Tibial artery (tissue), 4 donors: ENCODE results near the gene SLC6A6.

Experiments
- DNase-seq, 2 donors: peaks; one replicate each; pipeline ENCODE4 v3.0.0-alpha.2; 2019
- H3K27ac ChIP-seq, 2 donors: fragments of 200-600 bp; sonication (generic) in 1 of 2; 1 replicate in 1 of 2; 2 replicates in 1 of 2; pipeline ENCODE4 v1.5.1; 2018 to 2019; ENCODE audit warnings: mild to moderate bottlenecking in 1 of 2
- H3K27me3 ChIP-seq, 2 donors: fragments of 200-600 bp; sonication (generic) in 1 of 2; one replicate each; pipeline versions ENCODE4 v1.5.1 to v1.6.0; 2016 to 2019
- H3K36me3 ChIP-seq, 3 donors: fragments of 200-600 bp; sonication (generic) in 2 of 3; one replicate each; pipeline ENCODE4 v1.5.1; 2016 to 2019; ENCODE audit warnings: mild to moderate bottlenecking in 2 of 3
- H3K4me1 ChIP-seq, 4 donors: fragments of 200-600 bp; sonication (generic) in 2 of 4; 1 replicate in 3 of 4; 2 replicates in 1 of 4; pipeline ENCODE4 v1.5.1; 2016 to 2019
- H3K4me3 ChIP-seq, 2 donors: fragments of 200-600 bp; sonication (generic) in 1 of 2; 1 replicate in 1 of 2; 2 replicates in 1 of 2; pipeline ENCODE4 v1.5.1; 2018 to 2019; ENCODE audit warnings: mild to moderate bottlenecking in 2 of 2
- H3K9me3 ChIP-seq, 3 donors: fragments of 200-600 bp; sonication (generic) in 1 of 3; one replicate each; pipeline ENCODE4 v1.5.1; 2016 to 2019
- CTCF ChIP-seq, 2 experiments: fragments of 200-600 bp in 1 of 2; fragments of 450-650 bp in 1 of 2; IDR thresholded peaks; one replicate each; pipeline ENCODE4 v1.5.1; 2017 to 2019; ENCODE audit warnings: antibody characterized with exemption in 2 of 2, mild to moderate bottlenecking in 1 of 2, moderate library complexity in 1 of 2
- intact Hi-C: fragments of 100-400 bp; cut with DNase I; formaldehyde crosslinking; loops from one replicate; pipeline ENCODE4 v1.15.0; 2023; ENCODE audit warnings: low total_unique reads

The SLC6A6 gene

GRCh38 chr3:14519406-14519805 is 117.0 kb downstream of the SLC6A6 start:
- Histone ChIP-seq H3K27ac (no peak overlapping the region), H3K4me3 (no peak overlapping the region), H3K4me1 (peaks cover 0 to 29% (median 5%) of the 10 kb centered on the region in 4 donors), H3K36me3 (no peaks in the 10 kb centered on the region), H3K9me3 (no peaks in the 10 kb centered on the region), H3K27me3 (no peaks in the 10 kb centered on the region)
- intact Hi-C loops, result no loop called here
- no peak for TF ChIP-seq CTCF (IDR thresholded peaks at IDR 0.05)
- peak in 1 of 2 donors; percentile 38 for DNase-seq

- H3K27ac ChIP-seq, result no peak overlapping the region
- TF ChIP-seq CTCF (IDR thresholded peaks at IDR 0.05), result no peak
- DNase-seq, result peak in 1 of 2 donors; percentile 51
- H3K36me3 ChIP-seq, result no peaks in the 10 kb centered on the region
- peaks cover 0 to 35% (median 5%) of the 10 kb centered on the region in 4 donors for H3K4me1 ChIP-seq
- intact Hi-C loops, result no loop called here
- no peaks in the 10 kb centered on the region for H3K9me3 ChIP-seq
- no peak overlapping the region for H3K4me3 ChIP-seq
- H3K27me3 ChIP-seq, result no peaks in the 10 kb centered on the region
These were observed 117.7 kb downstream of the SLC6A6 start for GRCh38 chr3:14520149-14520548.

GRCh38 chr3:14520967-14521366 is 118.6 kb downstream of the SLC6A6 start:
- DNase-seq, result peak in 1 of 2 donors; percentile 39
- Histone ChIP-seq H3K4me1 (peaks cover 0 to 39% (median 5%) of the 10 kb centered on the region in 4 donors), H3K9me3 (no peaks in the 10 kb centered on the region), H3K4me3 (no peak overlapping the region), H3K27me3 (no peaks in the 10 kb centered on the region), H3K27ac (no peak overlapping the region), H3K36me3 (no peaks in the 10 kb centered on the region)
- no peak for TF ChIP-seq CTCF (IDR thresholded peaks at IDR 0.05)
- intact Hi-C loops, result no loop called here

DNA sequence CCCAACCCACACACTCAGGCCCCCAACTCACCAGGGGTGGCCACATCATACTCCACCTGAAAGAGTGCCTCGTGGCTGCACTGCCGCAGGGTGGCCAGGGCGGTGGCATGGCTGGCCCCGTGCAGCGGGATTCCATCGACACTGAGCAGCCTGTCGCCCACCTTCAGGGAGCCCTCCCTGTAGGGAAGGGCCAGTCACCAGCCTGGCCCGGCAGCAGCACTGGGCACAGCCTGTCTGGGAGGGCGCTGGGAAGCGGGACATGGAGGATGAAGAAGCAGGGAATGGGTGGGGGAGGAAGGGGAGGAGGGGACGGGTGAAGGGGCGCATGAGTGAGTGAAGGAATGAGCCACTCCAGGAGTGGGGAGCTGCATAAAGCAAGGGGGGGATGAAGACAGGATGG is 119.2 kb downstream of the SLC6A6 start:
- Histone ChIP-seq H3K9me3 (no peaks in the 10 kb centered on the region), H3K27me3 (no peaks in the 10 kb centered on the region), H3K4me1 (peaks cover 0 to 39% (median 5%) of the 10 kb centered on the region in 4 donors), H3K36me3 (no peaks in the 10 kb centered on the region), H3K27ac (peak overlapping the region in 1 of 2 donors; percentile 55), H3K4me3 (no peak overlapping the region)
- intact Hi-C loops, result no loop called here
- peak in 1 of 2 donors; percentile 61 for DNase-seq
- TF ChIP-seq CTCF (IDR thresholded peaks at IDR 0.05), result no peak

GRCh38 chr3:14522129-14522691 is 119.8 kb downstream of the SLC6A6 start:
- peak overlapping the region in 1 of 2 donors; percentile 55 for H3K27ac ChIP-seq
- intact Hi-C loops, result no loop called here
- no peak for TF ChIP-seq CTCF (IDR thresholded peaks at IDR 0.05)
- peaks cover 0 to 39% (median 5%) of the 10 kb centered on the region in 4 donors for H3K4me1 ChIP-seq
- H3K36me3 ChIP-seq, result no peaks in the 10 kb centered on the region
- no peaks in the 10 kb centered on the region for H3K27me3 ChIP-seq
- no peaks in the 10 kb centered on the region for H3K9me3 ChIP-seq
- H3K4me3 ChIP-seq, result no peak overlapping the region
- peak in 1 of 2 donors; percentile 79 for DNase-seq
